ENCODE results near the gene TNFSF8. TPM values are rescaled to one million over a fixed set of nuclear protein-coding genes. Genes with fewer than 3 reads are reported as not detected.
A peak's percentile ranks its signal among the peaks of the same experiment; 100 is the strongest.

The TNFSF8 gene
- total and polyA plus RNA-seq, 2 of the 8 experiments (the other 6 are each of a cell fraction or from before 2014, with no cell fraction given) = not detected

- Histone ChIP-seq H3K79me1 (ENCODE audit: low read depth, low read length) (no peaks in the 10 kb centered on the region), H2BK12ac (ENCODE audit: low read depth, low read length) (no peak overlapping the region), H3K9ac (replicated peaks in 1 of 4; ENCODE audit: extremely low read depth in 1 of 4, low read depth in 3 of 4, low read length in 3 of 4) (no peak overlapping the region), H3K23ac (ENCODE audit: insufficient read length) (no peak overlapping the region), H3K4me3 (ENCODE audit: extremely low read depth in 1 of 4, insufficient read depth in 2 of 4, low read depth in 3 of 4, low read length in 4 of 4) (no peak overlapping the region), H2BK15ac (ENCODE audit: low read length) (no peak overlapping the region), H4K5ac (ENCODE audit: insufficient read length, low read depth, low read length) (no peak overlapping the region), H2BK5ac (ENCODE audit: low read depth, low read length) (no peak overlapping the region), H2AFZ (ENCODE audit: low read length) (no peak overlapping the region), H3K56ac (replicated peaks; ENCODE audit: insufficient read length, low read depth, low read length) (no peak overlapping the region), H4K20me1 (replicated peaks in 1 of 2; ENCODE audit: control insufficient read depth in 1 of 2, insufficient read depth in 2 of 2, low read length in 2 of 2) (no peaks in the 10 kb centered on the region), H3K27ac (ENCODE audit: low read depth, low read length) (no peak overlapping the region), H2BK20ac (ENCODE audit: low read length) (no peak overlapping the region), H2BK120ac (replicated peaks; ENCODE audit: low read depth, low read length) (no peak overlapping the region), H2AK5ac (ENCODE audit: low read depth, low read length) (no peak overlapping the region), H3K27me3 (replicated peaks in 1 of 4; ENCODE audit: control insufficient read depth in 3 of 4, extremely low read depth in 1 of 4, insufficient read depth in 3 of 4, low read length in 3 of 4) (peaks cover 2 to 34% (median 19%) of the 10 kb centered on the region in 4 experiments), H3K36me3 (ENCODE audit: control insufficient read depth in 2 of 4, insufficient read depth in 4 of 4, low read length in 3 of 4) (no peaks in the 10 kb centered on the region), H3K4me1 (replicated peaks in 1 of 4; ENCODE audit: control insufficient read depth in 3 of 4, insufficient read depth in 4 of 4, low read length in 3 of 4) (no peaks in the 10 kb centered on the region), H3K23me2 (ENCODE audit: low read depth, low read length) (no peaks in the 10 kb centered on the region), H3K4me2 (ENCODE audit: insufficient read depth in 1 of 2, low read depth in 2 of 2, low read length in 2 of 2) (no peak overlapping the region), H3K18ac (ENCODE audit: extremely low read depth, low read length) (no peak overlapping the region), H3K14ac (ENCODE audit: insufficient read length) (no peak overlapping the region), H3K9me3 (ENCODE audit: insufficient read depth in 2 of 2, low read depth in 1 of 2, low read length in 1 of 2) (no peaks in the 10 kb centered on the region), H4K91ac (replicated peaks; ENCODE audit: insufficient read length, low read length) (no peak overlapping the region), H3K79me2 (ENCODE audit: control insufficient read depth in 1 of 2, insufficient read depth in 2 of 2, low read length in 2 of 2) (no peaks in the 10 kb centered on the region), H4K8ac (ENCODE audit: extremely low read depth, insufficient read depth, low read length) (no peak overlapping the region), H3K4ac (replicated peaks; ENCODE audit: insufficient read length, low read depth, low read length) (no peak overlapping the region)
- DNase-seq (ENCODE audit: low read depth in 1 of 2, low spot score in 2 of 2) (no peak), FAIRE-seq (no peak)
- TF ChIP-seq YY1 (IDR thresholded peaks at IDR 0.05; ENCODE audit: low read depth, low read length) = no peak
- TF ChIP-seq SUZ12 (IDR thresholded peaks at IDR 0.05; ENCODE audit: low read length) = no peak
- TF ChIP-seq, protein P1, sequence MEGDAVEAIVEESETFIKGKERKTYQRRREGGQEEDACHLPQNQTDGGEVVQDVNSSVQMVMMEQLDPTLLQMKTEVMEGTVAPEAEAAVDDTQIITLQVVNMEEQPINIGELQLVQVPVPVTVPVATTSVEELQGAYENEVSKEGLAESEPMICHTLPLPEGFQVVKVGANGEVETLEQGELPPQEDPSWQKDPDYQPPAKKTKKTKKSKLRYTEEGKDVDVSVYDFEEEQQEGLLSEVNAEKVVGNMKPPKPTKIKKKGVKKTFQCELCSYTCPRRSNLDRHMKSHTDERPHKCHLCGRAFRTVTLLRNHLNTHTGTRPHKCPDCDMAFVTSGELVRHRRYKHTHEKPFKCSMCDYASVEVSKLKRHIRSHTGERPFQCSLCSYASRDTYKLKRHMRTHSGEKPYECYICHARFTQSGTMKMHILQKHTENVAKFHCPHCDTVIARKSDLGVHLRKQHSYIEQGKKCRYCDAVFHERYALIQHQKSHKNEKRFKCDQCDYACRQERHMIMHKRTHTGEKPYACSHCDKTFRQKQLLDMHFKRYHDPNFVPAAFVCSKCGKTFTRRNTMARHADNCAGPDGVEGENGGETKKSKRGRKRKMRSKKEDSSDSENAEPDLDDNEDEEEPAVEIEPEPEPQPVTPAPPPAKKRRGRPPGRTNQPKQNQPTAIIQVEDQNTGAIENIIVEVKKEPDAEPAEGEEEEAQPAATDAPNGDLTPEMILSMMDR (IDR thresholded peaks at IDR 0.05; ENCODE audit: control extremely low read depth in 1 of 3, insufficient read depth in 1 of 3, low read depth in 1 of 3, low read length in 3 of 3) = peak in 2 of 3 experiments; percentile 44 to 55; a peak in 3 of 4 replicates
- TF ChIP-seq RAD21 (IDR thresholded peaks at IDR 0.05 in 1 of 2, conservative IDR thresholded peaks at IDR 0.05 in 1 of 2; ENCODE audit: low read depth in 2 of 2, low read length in 2 of 2) = peak; percentile 23 to 41; a peak in 3 of 4 replicates
- TF ChIP-seq, protein P2, sequence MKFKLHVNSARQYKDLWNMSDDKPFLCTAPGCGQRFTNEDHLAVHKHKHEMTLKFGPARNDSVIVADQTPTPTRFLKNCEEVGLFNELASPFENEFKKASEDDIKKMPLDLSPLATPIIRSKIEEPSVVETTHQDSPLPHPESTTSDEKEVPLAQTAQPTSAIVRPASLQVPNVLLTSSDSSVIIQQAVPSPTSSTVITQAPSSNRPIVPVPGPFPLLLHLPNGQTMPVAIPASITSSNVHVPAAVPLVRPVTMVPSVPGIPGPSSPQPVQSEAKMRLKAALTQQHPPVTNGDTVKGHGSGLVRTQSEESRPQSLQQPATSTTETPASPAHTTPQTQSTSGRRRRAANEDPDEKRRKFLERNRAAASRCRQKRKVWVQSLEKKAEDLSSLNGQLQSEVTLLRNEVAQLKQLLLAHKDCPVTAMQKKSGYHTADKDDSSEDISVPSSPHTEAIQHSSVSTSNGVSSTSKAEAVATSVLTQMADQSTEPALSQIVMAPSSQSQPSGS (IDR thresholded peaks at IDR 0.05; ENCODE audit: low read length) = no peak
- CTCF ChIA-PET (ENCODE audit: partially characterized antibody) = interaction anchor here (0.5 to 16.1 kb wide), 42 partner anchors 10 to 609 kb away, joined by 3 to 234 read pairs (median 4); partner anchors contain the start of gene TEX48
- POLR2A ChIA-PET (ENCODE audit: partially characterized antibody) = no interaction called here
- WGBS, 2 experiments (ENCODE audit: extremely low coverage in 1 of 2, insufficient coverage in 1 of 2, insufficient read length in 1 of 2, insufficient replicate concordance in 2 of 2, low coverage in 1 of 2, low lambda C conversion rate in 2 of 2, missing lambda C conversion rate in 1 of 2) = 19% methylated on average over 1 of the region's 1 CpG; no CpG with 5 or more reads in 1 of the 2 experiments
Measured at GRCh38 chr9:114914139-114914538, 16.3 kb downstream of the TNFSF8 start.

Data from H1 (cell line).